B cell (primary cell): ENCODE measurements around the gene HOGA1. TPM values are rescaled to one million over a fixed set of nuclear protein-coding genes. Genes with fewer than 3 reads are reported as not detected.

Experiments used
- ATAC-seq: fragments of 200-7000 bp; cut with Tn5 transposase; one replicate; pipeline ENCODE4 v1.10.0; 2021; ENCODE audit warnings: low read depth, mild to moderate bottlenecking, moderate number of reproducible peaks, moderate library complexity
- CTCF ChIA-PET: fragments of 350-600 bp; sonication (Branson Sonifier 250); formaldehyde crosslinking; loops from one replicate; lab custom pipeline; 2021; ENCODE audit warnings: antibody characterized with exemption, inconsistent platforms; lab: Charles Lee
- POLR2A ChIA-PET: fragments of 350-600 bp; sonication (Branson Sonifier 250); formaldehyde crosslinking; loops from one replicate; lab custom pipeline; 2021; ENCODE audit warnings: antibody characterized with exemption; lab: Charles Lee
- DNase-seq: peaks from one replicate; pipeline ENCODE4 v3.0.0; 2013
- H2AFZ ChIP-seq: 2 replicates; pipeline ENCODE4 v1.6.1; 2012; ENCODE audit warnings: mild to moderate bottlenecking, low read depth, low read length; ENCODE audit not compliant: insufficient read depth, poor library complexity, severe bottlenecking
- H3K27ac ChIP-seq, 2 donors: 1 replicate in 1 of 2; 2 replicates in 1 of 2; pipeline ENCODE4 v1.5.1; 2012 to 2013; ENCODE audit warnings: low read length in 2 of 2, mild to moderate bottlenecking in 2 of 2, moderate library complexity in 1 of 2
- H3K27me3 ChIP-seq, 4 experiments: fragments of 200-600 bp in 1 of 4; sonication (generic) in 1 of 4; replicated peaks in 1 of 4; 1 replicate in 2 of 4; 2 replicates in 2 of 4; pipeline versions ENCODE4 v1.6.1 to v1.7.0; 2013 to 2016; ENCODE audit warnings: low read length in 3 of 4, mild to moderate bottlenecking in 2 of 4, mixed read lengths in 1 of 4, moderate library complexity in 1 of 4; ENCODE audit not compliant: insufficient read depth in 4 of 4, control insufficient read depth in 3 of 4; ENCODE audit errors: control extremely low read depth in 1 of 4
- H3K36me3 ChIP-seq, 2 experiments: replicated peaks in 1 of 2; 1 replicate in 1 of 2; 2 replicates in 1 of 2; pipeline versions ENCODE4 v1.6.1 to v1.7.1; 2013; ENCODE audit warnings: low read length in 1 of 2; ENCODE audit not compliant: insufficient read depth in 2 of 2, control insufficient read depth in 1 of 2; ENCODE audit errors: control extremely low read depth in 1 of 2, extremely low read depth in 1 of 2
- H3K4me1 ChIP-seq, 2 donors: fragments of 200-600 bp in 1 of 2; sonication (generic) in 1 of 2; 1 replicate in 1 of 2; 2 replicates in 1 of 2; pipeline versions ENCODE4 v1.5.1 to v1.6.1; 2013 to 2017; ENCODE audit warnings: low read length in 2 of 2; ENCODE audit not compliant: control insufficient read depth in 2 of 2, insufficient read depth in 2 of 2
- H3K4me2 ChIP-seq: replicated peaks from 2 replicates; pipeline ENCODE3; 2012; ENCODE audit warnings: mild to moderate bottlenecking, low read depth, low read length; ENCODE audit not compliant: poor library complexity, severe bottlenecking
- H3K4me3 ChIP-seq, 5 experiments: fragments of 200-600 bp in 1 of 5; sonication (generic) in 1 of 5; 1 replicate in 3 of 5; 2 replicates in 2 of 5; pipeline versions ENCODE4 v1.5.1 to v1.7.0; 2011 to 2016; ENCODE audit warnings: low read length in 4 of 5, mild to moderate bottlenecking in 4 of 5, low read depth in 2 of 5, control low read depth in 1 of 5, moderate library complexity in 1 of 5; ENCODE audit not compliant: insufficient read depth in 1 of 5; ENCODE audit errors: control extremely low read depth in 1 of 5, extremely low read depth in 1 of 5
- H3K79me2 ChIP-seq: fragments of 200-600 bp; sonication (generic); one replicate; pipeline ENCODE4 v1.6.0; 2016; ENCODE audit warnings: low read length; ENCODE audit not compliant: control insufficient read depth, insufficient read depth
- H3K9ac ChIP-seq: fragments of 200-600 bp; sonication (generic); 2 replicates; pipeline ENCODE4 v1.6.1; 2017; ENCODE audit warnings: mild to moderate bottlenecking, low read length, moderate library complexity
- H3K9me3 ChIP-seq, 3 donors: one replicate each; pipeline versions ENCODE4 v1.6.1 to v1.7.1; 2013; ENCODE audit warnings: low read length in 2 of 3; ENCODE audit not compliant: control insufficient read depth in 2 of 3, insufficient read depth in 1 of 3; ENCODE audit errors: control extremely low read depth in 1 of 3
- H4K20me1 ChIP-seq: 2 replicates; pipeline ENCODE4 v1.6.0; 2012; ENCODE audit warnings: mild to moderate bottlenecking, low read length; ENCODE audit not compliant: insufficient read depth, control insufficient read depth, poor library complexity, severe bottlenecking
- H3K27ac Mint-ChIP-seq: one replicate; pipeline ENCODE4 v1.8.0; 2021; ENCODE audit warnings: mixed read lengths
- H3K27me3 Mint-ChIP-seq: one replicate; pipeline ENCODE4 v1.8.0; 2021; ENCODE audit warnings: mixed read lengths
- H3K4me1 Mint-ChIP-seq: one replicate; pipeline ENCODE4 v1.8.0; 2021; ENCODE audit warnings: mixed read lengths
- H3K4me3 Mint-ChIP-seq: one replicate; pipeline ENCODE4 v1.8.0; 2021; ENCODE audit warnings: mixed read lengths
- H3K9me3 Mint-ChIP-seq: one replicate; pipeline ENCODE4 v1.8.0; 2022; ENCODE audit warnings: mixed read lengths; ENCODE audit not compliant: insufficient read depth
- CTCF ChIP-seq: fragments of 200-600 bp; IDR thresholded peaks from one replicate; pipeline ENCODE4 v1.8.0; 2022; ENCODE audit warnings: antibody characterized with exemption, mild to moderate bottlenecking
- EZH2 ChIP-seq: IDR thresholded peaks from 2 replicates; pipeline ENCODE4 v1.6.1; 2012; ENCODE audit warnings: borderline replicate concordance, low read depth, mild to moderate bottlenecking, moderate library complexity, low read length; ENCODE audit not compliant: insufficient read depth, poor library complexity, severe bottlenecking
- WGBS: methylation state at CpG from one replicate; pipeline ENCODE4 v1.1.5; 2013; ENCODE audit warnings: missing lambda C conversion rate; ENCODE audit not compliant: insufficient coverage; 5-methylcytosine and 5-hydroxymethylcytosine counted together
- intact Hi-C: fragments of 100-400 bp; cut with micrococcal nuclease; formaldehyde crosslinking; loops from one replicate; pipeline ENCODE4 v1.10.0; 2022
- polyA plus RNA-seq: library from polyadenylated mRNA; depleted of rRNA; stranded (reverse); fragments of >200 nt; gene quantifications from 2 replicates; pipeline ENCODE4 v1.2.3, GENCODE V29; 2012
- total RNA-seq, 2 donors: library from RNA; stranded (reverse); fragments of 120-200 nt in 1 of 2; gene quantifications; 1 replicate in 1 of 2; 2 replicates in 1 of 2; pipeline versions ENCODE4 v1.2.3 to v1.2.4, GENCODE V29; 2013 to 2022

HOGA1 gene
- total and polyA plus RNA-seq, 2 donors (not counting 1 experiment from before 2014, with no cell fraction given): not detected

GRCh38 chr10:97593421-97593820 lies 9.2 kb downstream of the HOGA1 start:
- DNase-seq (no peak), ATAC-seq (no peak)
- TF ChIP-seq EZH2: no peak
- no peak for TF ChIP-seq CTCF
- H3K4me1 ChIP-seq: no peaks in the 10 kb centered on the region
- Mint-ChIP-seq H3K27me3 (no peaks in the 10 kb centered on the region), H3K27ac (no peak overlapping the region), H3K4me1 (no peaks in the 10 kb centered on the region), H3K9me3 (no peaks in the 10 kb centered on the region), H3K4me3 (no peak overlapping the region)
- no peak overlapping the region for H2AFZ ChIP-seq
- no peak overlapping the region for H3K4me2 ChIP-seq
- whole genome bisulfite sequencing: 94% methylated on average over 2 of the region's 4 CpGs
- no peaks in the 10 kb centered on the region for H3K27me3 ChIP-seq
- no peak overlapping the region for H3K4me3 ChIP-seq
- ChIA-PET POLR2A (no interaction called here), CTCF (no interaction called here)
- no peak overlapping the region for H3K9ac ChIP-seq
- intact Hi-C loops: no loop called here
- no peaks in the 10 kb centered on the region for H3K9me3 ChIP-seq
- no peaks in the 10 kb centered on the region for H4K20me1 ChIP-seq
- H3K27ac ChIP-seq: no peak overlapping the region
- no peaks in the 10 kb centered on the region for H3K36me3 ChIP-seq
- no peaks in the 10 kb centered on the region for H3K79me2 ChIP-seq

DNA sequence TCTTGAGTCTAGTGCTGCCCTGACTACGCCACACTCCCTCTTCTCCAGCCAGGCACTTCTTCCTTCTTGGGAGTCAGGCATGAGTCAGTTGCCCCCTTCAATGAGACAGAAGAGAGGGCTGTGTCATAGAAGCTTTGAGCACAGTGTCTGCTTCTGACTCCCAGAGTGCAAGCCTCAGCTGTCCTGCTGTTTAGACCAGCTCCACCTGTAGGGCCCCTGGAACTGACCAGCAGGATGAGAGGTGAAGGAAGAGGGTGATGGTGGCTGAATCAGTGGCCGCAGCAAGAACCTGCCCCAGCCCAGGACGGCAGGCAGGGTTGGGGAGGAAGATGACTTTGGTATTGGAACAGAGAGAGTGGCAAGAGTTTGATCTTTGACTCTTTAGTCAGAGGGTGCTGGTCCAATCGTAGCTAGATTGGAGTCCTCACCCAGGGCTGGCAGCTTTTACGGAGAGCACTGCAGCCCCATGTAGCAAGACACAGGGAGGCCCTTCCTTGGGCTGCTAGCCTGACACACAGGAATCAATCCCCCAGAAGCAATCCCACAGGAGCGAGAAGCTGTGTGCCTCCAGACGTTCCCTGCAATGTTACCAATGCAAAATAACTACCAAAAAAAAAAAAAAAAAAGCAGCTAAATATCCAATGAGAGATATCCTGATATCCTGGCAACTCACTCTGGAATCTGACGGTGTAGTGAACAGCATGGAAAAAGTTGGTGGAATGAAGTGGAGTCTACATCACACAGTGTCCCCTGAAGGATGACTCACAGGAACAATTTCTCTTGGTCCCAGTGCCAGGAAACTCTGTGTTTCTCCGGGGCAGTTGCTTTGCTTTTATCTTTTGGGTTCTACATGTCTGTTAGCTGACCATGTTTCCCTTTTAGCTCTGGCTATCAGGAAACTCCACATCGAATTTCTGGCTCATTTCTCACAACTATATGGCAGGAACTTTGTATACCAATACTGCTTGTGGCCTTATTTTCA lies 12.2 kb downstream of the HOGA1 start:
- H3K4me3 Mint-ChIP-seq: no peak overlapping the region
- Histone ChIP-seq H3K27me3 (no peaks in the 10 kb centered on the region), H2AFZ (no peak overlapping the region), H3K9me3 (no peaks in the 10 kb centered on the region), H3K4me3 (no peak overlapping the region), H3K36me3 (no peaks in the 10 kb centered on the region), H3K27ac (no peak overlapping the region), H3K4me1 (no peaks in the 10 kb centered on the region), H4K20me1 (no peaks in the 10 kb centered on the region), H3K79me2 (no peaks in the 10 kb centered on the region), H3K9ac (no peak overlapping the region), H3K4me2 (no peak overlapping the region)
- intact Hi-C loops: no loop called here
- WGBS: 93% methylated on average over 7 of the region's 10 CpGs
- ATAC-seq: no peak
- CTCF ChIA-PET: interaction anchor here (0.8 kb wide), 1 partner anchor 19 kb away, joined by 3 read pairs; no protein-coding TSS in a partner anchor
- TF ChIP-seq CTCF: no peak
- no peak for TF ChIP-seq EZH2
- POLR2A ChIA-PET: no interaction called here
- H3K27me3 Mint-ChIP-seq: no peaks in the 10 kb centered on the region
- no peaks in the 10 kb centered on the region for H3K9me3 Mint-ChIP-seq
- H3K4me1 Mint-ChIP-seq: no peaks in the 10 kb centered on the region
- H3K27ac Mint-ChIP-seq: no peak overlapping the region
- DNase-seq: no peak
